ENCODE data around the gene ABLIM2. TPM values are rescaled to one million over a fixed set of nuclear protein-coding genes. Genes with fewer than 3 reads are reported as not detected.

ABLIM2 gene
- total RNA-seq, 4 donors from 2014 or later, result 10.6 to 31.7 (median 20.3) TPM

GRCh38 chr4:8131826-8132225 lies 26.8 kb downstream of the ABLIM2 start:
- TF ChIP-seq CTCF (IDR thresholded peaks at IDR 0.05) (no peak), POLR2A (IDR thresholded peaks at IDR 0.05) (no peak)
- DNase-seq (ENCODE audit: low spot score in 2 of 2), result no peak
- no peak overlapping the region for H3K4me3 ChIP-seq (ENCODE audit: low read depth, poor library complexity, severe bottlenecking)
- intact Hi-C loops (cut with DNase I; ENCODE audit: low total_unique reads), result no loop called here
- WGBS, 2 donors, result 75 to 83% methylated on average over 12 to 18 of the region's 18 CpGs

GRCh38 chr4:8131210-8131609 lies 27.4 kb downstream of the ABLIM2 start:
- TF ChIP-seq CTCF (IDR thresholded peaks at IDR 0.05) (no peak), POLR2A (IDR thresholded peaks at IDR 0.05) (no peak)

GRCh38 chr4:8130346-8131066 lies 28.1 kb downstream of the ABLIM2 start:
- intact Hi-C loops (cut with DNase I; ENCODE audit: low total_unique reads), result no loop called here
- TF ChIP-seq POLR2A (IDR thresholded peaks at IDR 0.05), result no peak
- no peak for TF ChIP-seq CTCF (IDR thresholded peaks at IDR 0.05)
- DNase-seq (ENCODE audit: low spot score in 2 of 2), result no peak
- H3K4me3 ChIP-seq (ENCODE audit: low read depth, poor library complexity, severe bottlenecking), result no peak overlapping the region
- WGBS, 2 donors, result 80 to 83% methylated on average over 18 of the region's 18 CpGs

More at GRCh38 chr4:8131210-8131609, 27.4 kb downstream of the ABLIM2 start:
- no peak overlapping the region for H3K4me3 ChIP-seq (ENCODE audit: low read depth, poor library complexity, severe bottlenecking)
- 58 to 74% methylated on average over 8 of the region's 8 CpGs for WGBS, 2 donors
- intact Hi-C loops (cut with DNase I; ENCODE audit: low total_unique reads), result no loop called here
- DNase-seq (ENCODE audit: low spot score in 2 of 2), result no peak

GRCh38 chr4:8129785-8130184 lies 28.8 kb downstream of the ABLIM2 start:
- WGBS, 2 donors, result 83 to 85% methylated on average over 5 to 6 of the region's 6 CpGs
- no peak overlapping the region for H3K4me3 ChIP-seq (ENCODE audit: low read depth, poor library complexity, severe bottlenecking)
- TF ChIP-seq CTCF (IDR thresholded peaks at IDR 0.05) (no peak), POLR2A (IDR thresholded peaks at IDR 0.05) (no peak)
- DNase-seq (ENCODE audit: low spot score in 2 of 2), result no peak
- intact Hi-C loops (cut with DNase I; ENCODE audit: low total_unique reads), result no loop called here

- intact Hi-C loops (cut with DNase I; ENCODE audit: low total_unique reads), result no loop called here
- no peak for DNase-seq (ENCODE audit: low spot score in 2 of 2)
- no peak for TF ChIP-seq POLR2A (IDR thresholded peaks at IDR 0.05)
- TF ChIP-seq CTCF (IDR thresholded peaks at IDR 0.05), result no peak
- H3K4me3 ChIP-seq (ENCODE audit: low read depth, poor library complexity, severe bottlenecking), result no peak overlapping the region
- 88 to 89% methylated on average over 11 of the region's 11 CpGs for WGBS, 2 donors
Observed at GRCh38 chr4:8129136-8129535, 29.5 kb downstream of the ABLIM2 start.

All from lower leg skin (tissue), 4 donors.